Panc1 (cell line): ENCODE results near the gene SPATA31C2. TPM values are rescaled to one million over a fixed set of nuclear protein-coding genes. Genes with fewer than 3 reads are reported as not detected.

Experiments used
- ATAC-seq: fragments of 200-7000 bp; cut with Tn5 transposase; 2 replicates; pipeline ENCODE4 v1.9.1; 2020; ENCODE audit warnings: mild to moderate bottlenecking, moderate library complexity
- BruUV-seq: library from RNA; stranded (reverse); fragments of 400-500 nt; replicated peaks from 2 replicates; lab custom pipeline; 2021; lab: Mats Ljungman, UMichigan
- CTCF ChIA-PET: fragments of 300-600 bp; sonication (Branson Sonifier 250); formaldehyde crosslinking; loops from one replicate; lab custom pipeline; 2022; ENCODE audit warnings: antibody characterized with exemption; lab: Charles Lee
- POLR2A ChIA-PET: fragments of 300-600 bp; sonication (Branson Sonifier 250); formaldehyde crosslinking; loops from one replicate; lab custom pipeline; 2022; ENCODE audit warnings: antibody characterized with exemption; lab: Charles Lee
- DNase-seq: peaks from one replicate; pipeline ENCODE4 v3.0.0-alpha.2; 2010; ENCODE audit warnings: low read depth, low spot score
- H3K27ac ChIP-seq: 2 replicates; pipeline ENCODE4 v1.5.1; 2011; ENCODE audit warnings: mild to moderate bottlenecking, low read length, inconsistent platforms
- H3K27me3 ChIP-seq: fragments of 200-500 bp; sonication (Bioruptor generic); 2 replicates; pipeline ENCODE4 v1.6.0; 2014; ENCODE audit warnings: low read length, inconsistent platforms; ENCODE audit not compliant: control insufficient read depth, insufficient read depth
- H3K36me3 ChIP-seq: fragments of 200-500 bp; sonication (Bioruptor generic); 2 replicates; pipeline ENCODE4 v1.5.1; 2014; ENCODE audit warnings: inconsistent platforms, mild to moderate bottlenecking, low read length, moderate library complexity; ENCODE audit not compliant: control insufficient read depth, insufficient read depth
- H3K4me1 ChIP-seq: 2 replicates; pipeline ENCODE4 v1.5.1; 2011; ENCODE audit warnings: inconsistent platforms, mild to moderate bottlenecking, low read length, moderate library complexity; ENCODE audit not compliant: control insufficient read depth, insufficient read depth
- H3K4me3 ChIP-seq, 2 experiments: 2 replicates each; pipeline ENCODE4 v1.5.1; 2011 to 2012; ENCODE audit warnings: low read depth in 2 of 2, low read length in 2 of 2, mild to moderate bottlenecking in 2 of 2, inconsistent platforms in 1 of 2, moderate library complexity in 1 of 2
- H3K9me3 ChIP-seq: fragments of 200-500 bp; sonication (Bioruptor generic); 2 replicates; pipeline ENCODE4 v1.5.1; 2014; ENCODE audit warnings: low read depth, mild to moderate bottlenecking, inconsistent platforms, low read length, moderate library complexity; ENCODE audit not compliant: control insufficient read depth, insufficient read depth
- POLR2AphosphoS5 ChIP-seq: IDR thresholded peaks from 2 replicates; pipeline ENCODE4 v1.6.1; 2012; ENCODE audit warnings: mild to moderate bottlenecking, low read depth, low read length, moderate library complexity
- SIN3A ChIP-seq: IDR thresholded peaks from 2 replicates; pipeline ENCODE4 v1.6.1; 2012; ENCODE audit warnings: low read depth, mild to moderate bottlenecking, low read length, moderate library complexity, borderline replicate concordance; ENCODE audit not compliant: insufficient read depth
- TCF7L2 ChIP-seq: IDR thresholded peaks from 2 replicates; pipeline ENCODE4 v1.6.1; 2011; ENCODE audit warnings: mild to moderate bottlenecking, low read depth, low read length, inconsistent platforms
- in situ Hi-C: cut with HindIII; loops from 2 replicates; pipeline ENCODE4 v1.10.0; 2016; ENCODE audit warnings: low sequenced_read_pairs, low pct_unique_long_range_greater_than_20kb
- intact Hi-C: fragments of 100-400 bp; cut with micrococcal nuclease; formaldehyde crosslinking; loops from one replicate; pipeline ENCODE4 v1.10.0; 2022; ENCODE audit not compliant: unreplicated experiment
- total RNA-seq: library from RNA; stranded (reverse); gene quantifications from one replicate; pipeline ENCODE4 v1.2.1, GENCODE V29; 2021; ENCODE audit not compliant: unreplicated experiment
- TF ChIP-seq, protein P1 (sequence below), 2 experiments: IDR thresholded peaks; 2 replicates each; pipeline ENCODE4 v1.6.1; 2011 to 2012; ENCODE audit warnings: low read depth in 2 of 2, control low read depth in 1 of 2, low read length in 1 of 2, mild to moderate bottlenecking in 1 of 2, moderate library complexity in 1 of 2; ENCODE audit not compliant: insufficient read depth in 1 of 2
- TF ChIP-seq, protein P2 (sequence below): fragments of 450-650 bp; IDR thresholded peaks from 2 replicates; pipeline ENCODE4 v1.5.1; 2017; ENCODE audit warnings: mild to moderate bottlenecking

SPATA31C2 gene
- total RNA-seq, 1 experiment from 2014 or later, result not detected

DNA sequence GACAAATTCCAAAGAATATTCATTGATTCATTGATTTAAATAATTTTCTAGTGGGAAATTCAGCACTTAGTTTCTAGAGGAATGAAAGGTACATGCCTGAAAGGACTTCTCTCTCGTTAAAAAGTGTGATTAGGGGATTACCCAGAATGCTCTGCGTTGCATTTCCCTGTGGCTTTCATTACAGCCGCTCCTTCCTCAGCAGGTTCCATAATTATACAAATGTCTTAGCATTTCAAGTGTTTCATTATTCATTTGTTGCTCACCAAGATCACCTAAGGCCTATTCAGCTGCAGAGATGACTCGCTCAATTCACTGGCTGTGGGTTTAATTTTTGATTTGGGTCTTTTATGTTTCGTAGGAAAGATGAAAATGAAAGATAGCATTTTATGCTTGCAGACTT, 52.8 kb downstream of the SPATA31C2 start:
- no peaks in the 10 kb centered on the region; the same call in 1 of the 2 replicates for H3K4me1 ChIP-seq
- intact Hi-C loops (no loop called here), in situ Hi-C loops (no loop called here)
- no peaks in the 10 kb centered on the region for H3K9me3 ChIP-seq
- ATAC-seq (no peak), DNase-seq (no peak)
- POLR2A ChIA-PET, result no interaction called here
- H3K36me3 ChIP-seq, result no peaks in the 10 kb centered on the region
- BruUV-seq, result no TSS peak
- TF ChIP-seq TCF7L2, result no peak
- no peak for TF ChIP-seq POLR2AphosphoS5
- no peak for TF ChIP-seq SIN3A
- TF ChIP-seq, protein P1, sequence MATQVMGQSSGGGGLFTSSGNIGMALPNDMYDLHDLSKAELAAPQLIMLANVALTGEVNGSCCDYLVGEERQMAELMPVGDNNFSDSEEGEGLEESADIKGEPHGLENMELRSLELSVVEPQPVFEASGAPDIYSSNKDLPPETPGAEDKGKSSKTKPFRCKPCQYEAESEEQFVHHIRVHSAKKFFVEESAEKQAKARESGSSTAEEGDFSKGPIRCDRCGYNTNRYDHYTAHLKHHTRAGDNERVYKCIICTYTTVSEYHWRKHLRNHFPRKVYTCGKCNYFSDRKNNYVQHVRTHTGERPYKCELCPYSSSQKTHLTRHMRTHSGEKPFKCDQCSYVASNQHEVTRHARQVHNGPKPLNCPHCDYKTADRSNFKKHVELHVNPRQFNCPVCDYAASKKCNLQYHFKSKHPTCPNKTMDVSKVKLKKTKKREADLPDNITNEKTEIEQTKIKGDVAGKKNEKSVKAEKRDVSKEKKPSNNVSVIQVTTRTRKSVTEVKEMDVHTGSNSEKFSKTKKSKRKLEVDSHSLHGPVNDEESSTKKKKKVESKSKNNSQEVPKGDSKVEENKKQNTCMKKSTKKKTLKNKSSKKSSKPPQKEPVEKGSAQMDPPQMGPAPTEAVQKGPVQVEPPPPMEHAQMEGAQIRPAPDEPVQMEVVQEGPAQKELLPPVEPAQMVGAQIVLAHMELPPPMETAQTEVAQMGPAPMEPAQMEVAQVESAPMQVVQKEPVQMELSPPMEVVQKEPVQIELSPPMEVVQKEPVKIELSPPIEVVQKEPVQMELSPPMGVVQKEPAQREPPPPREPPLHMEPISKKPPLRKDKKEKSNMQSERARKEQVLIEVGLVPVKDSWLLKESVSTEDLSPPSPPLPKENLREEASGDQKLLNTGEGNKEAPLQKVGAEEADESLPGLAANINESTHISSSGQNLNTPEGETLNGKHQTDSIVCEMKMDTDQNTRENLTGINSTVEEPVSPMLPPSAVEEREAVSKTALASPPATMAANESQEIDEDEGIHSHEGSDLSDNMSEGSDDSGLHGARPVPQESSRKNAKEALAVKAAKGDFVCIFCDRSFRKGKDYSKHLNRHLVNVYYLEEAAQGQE (IDR thresholded peaks at IDR 0.05; ENCODE audit: insufficient read depth in 1 of 2, low read depth in 2 of 2, low read length in 1 of 2), result no peak
- TF ChIP-seq, protein P2, sequence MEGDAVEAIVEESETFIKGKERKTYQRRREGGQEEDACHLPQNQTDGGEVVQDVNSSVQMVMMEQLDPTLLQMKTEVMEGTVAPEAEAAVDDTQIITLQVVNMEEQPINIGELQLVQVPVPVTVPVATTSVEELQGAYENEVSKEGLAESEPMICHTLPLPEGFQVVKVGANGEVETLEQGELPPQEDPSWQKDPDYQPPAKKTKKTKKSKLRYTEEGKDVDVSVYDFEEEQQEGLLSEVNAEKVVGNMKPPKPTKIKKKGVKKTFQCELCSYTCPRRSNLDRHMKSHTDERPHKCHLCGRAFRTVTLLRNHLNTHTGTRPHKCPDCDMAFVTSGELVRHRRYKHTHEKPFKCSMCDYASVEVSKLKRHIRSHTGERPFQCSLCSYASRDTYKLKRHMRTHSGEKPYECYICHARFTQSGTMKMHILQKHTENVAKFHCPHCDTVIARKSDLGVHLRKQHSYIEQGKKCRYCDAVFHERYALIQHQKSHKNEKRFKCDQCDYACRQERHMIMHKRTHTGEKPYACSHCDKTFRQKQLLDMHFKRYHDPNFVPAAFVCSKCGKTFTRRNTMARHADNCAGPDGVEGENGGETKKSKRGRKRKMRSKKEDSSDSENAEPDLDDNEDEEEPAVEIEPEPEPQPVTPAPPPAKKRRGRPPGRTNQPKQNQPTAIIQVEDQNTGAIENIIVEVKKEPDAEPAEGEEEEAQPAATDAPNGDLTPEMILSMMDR, result no peak
- no peaks in the 10 kb centered on the region for H3K27me3 ChIP-seq
- no peak overlapping the region for H3K4me3 ChIP-seq
- no peak overlapping the region for H3K27ac ChIP-seq
- CTCF ChIA-PET, result no interaction called here

DNA sequence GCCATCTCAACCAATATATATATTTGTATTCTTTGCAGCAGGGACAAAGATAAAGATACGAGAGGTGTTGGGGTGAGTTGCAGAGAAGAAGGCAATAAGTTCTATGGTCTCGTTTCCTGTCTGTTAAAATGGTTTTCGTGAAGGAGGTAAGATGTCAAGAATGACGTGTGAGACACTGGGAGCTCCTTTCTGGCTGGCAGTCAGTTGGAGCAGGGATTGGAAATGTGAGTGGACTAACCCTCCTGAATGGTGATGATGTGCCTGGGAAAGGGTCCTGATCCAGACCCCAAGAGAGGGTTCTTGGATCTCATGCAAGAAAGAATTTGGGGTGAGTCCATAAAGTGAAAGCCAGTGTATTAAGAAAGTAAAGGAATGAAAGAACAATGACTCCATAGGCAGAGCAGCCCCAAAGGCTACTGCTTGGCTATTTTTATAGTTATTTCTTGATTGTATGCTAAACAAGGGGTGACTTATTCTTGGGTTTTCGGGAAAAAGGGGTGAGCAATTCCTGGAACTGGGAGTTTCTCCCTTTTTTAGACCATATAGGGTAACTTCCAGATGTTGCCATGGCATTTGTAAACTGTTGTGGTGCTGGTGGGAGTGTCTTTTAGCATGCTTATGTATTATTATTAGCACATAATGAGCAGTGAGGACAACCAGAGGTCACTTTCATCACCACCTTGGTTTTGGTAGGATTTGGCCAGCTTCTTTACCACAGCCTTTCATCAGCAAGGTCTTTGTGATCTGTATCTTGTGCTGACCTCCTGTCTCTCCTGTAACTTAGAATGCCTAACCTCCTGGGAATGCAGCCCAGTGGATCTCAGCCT, 53.7 kb downstream of the SPATA31C2 start:
- H3K9me3 ChIP-seq, result no peaks in the 10 kb centered on the region
- no peaks in the 10 kb centered on the region for H3K36me3 ChIP-seq
- no peaks in the 10 kb centered on the region for H3K4me1 ChIP-seq
- H3K27ac ChIP-seq, result no peak overlapping the region
- BruUV-seq, result no TSS peak
- no peak for DNase-seq
- no peaks in the 10 kb centered on the region for H3K27me3 ChIP-seq
- TF ChIP-seq, protein P1 (IDR thresholded peaks at IDR 0.05; ENCODE audit: insufficient read depth in 1 of 2, low read depth in 2 of 2, low read length in 1 of 2), result no peak
- TF ChIP-seq POLR2AphosphoS5, result no peak
- TF ChIP-seq SIN3A, result no peak
- TF ChIP-seq, protein P2, result no peak
- no peak for TF ChIP-seq TCF7L2
- no peak for ATAC-seq
- POLR2A ChIA-PET, result no interaction called here
- no peak overlapping the region for H3K4me3 ChIP-seq
- CTCF ChIA-PET, result no interaction called here
- intact Hi-C loops (no loop called here), in situ Hi-C loops (no loop called here)
